K562 (cell line): ENCODE data around the gene PHYKPL. TPM values are rescaled to one million over a fixed set of nuclear protein-coding genes. Genes with fewer than 3 reads are reported as not detected.
A peak's percentile ranks its signal among the peaks of the same experiment; 100 is the strongest.

Experiments
- BRD9 ChIP-seq: fragments of 450-650 bp; IDR thresholded peaks from 2 replicates; pipeline ENCODE4 v1.6.1; 2018; ENCODE audit warnings: low read depth; ENCODE audit not compliant: partially characterized antibody
- CHD1 ChIP-seq: fragments of 200-600 bp; sonication (generic); IDR thresholded peaks from one replicate; pipeline ENCODE4 v1.6.1; 2012; ENCODE audit warnings: mild to moderate bottlenecking, moderate library complexity, low read length, inconsistent platforms
- HDAC2 ChIP-seq: fragments of 450-650 bp; IDR thresholded peaks from 2 replicates; pipeline ENCODE4 v1.6.1; 2016; ENCODE audit warnings: mild to moderate bottlenecking
- HMGXB4 ChIP-seq: sonication (generic); formaldehyde crosslinking; IDR thresholded peaks from 2 replicates; pipeline ENCODE4 v1.8.1; 2023; ENCODE audit warnings: mild to moderate bottlenecking, missing genetic modification reagents
- ZBTB40 ChIP-seq, 2 experiments: fragments of 450-650 bp in 1 of 2; sonication (generic) in 1 of 2; formaldehyde crosslinking in 1 of 2; IDR thresholded peaks; 2 replicates each; pipeline versions ENCODE4 v1.7.1 to v1.9.0; 2016 to 2022; ENCODE audit warnings: inconsistent platforms in 1 of 2, mild to moderate bottlenecking in 1 of 2, missing genetic modification reagents in 1 of 2
- polyA plus RNA-seq, 8 experiments: library from polyadenylated mRNA; depleted of rRNA in 4 of 8; stranded (reverse) in 5 of 8; unstranded in 3 of 8; fragments of >200 nt; fragmentation: Nextera tagmentation in 2 of 8; fragmentation: Illumina TruSeq in 1 of 8; extraction: Ambion mirVana in 2 of 8; extraction: Trizol in 1 of 8; gene quantifications; 2 replicates each; pipeline versions ENCODE4 v1.2.1 to v1.2.3, GENCODE V29; 2011 to 2014; ENCODE audit warnings: inconsistent platforms in 1 of 8, missing spikeins in 1 of 8
- total RNA-seq, 7 experiments: library from RNA; depleted of rRNA in 6 of 7; stranded (reverse); fragments of >200 nt in 6 of 7; fragmentation: Illumina TruSeq in 2 of 7; extraction: Trizol in 2 of 7; gene quantifications; 2 replicates each; pipeline versions ENCODE4 v1.2.1 to v1.2.3, GENCODE V29; 2011 to 2021; ENCODE audit warnings: low replicate concordance in 1 of 7
- TF ChIP-seq, protein P1 (sequence below): fragments of 250-450 bp; sonication (Bioruptor Pico); IDR thresholded peaks from 2 replicates; pipeline ENCODE4 v1.5.1; 2021; ENCODE audit warnings: mild to moderate bottlenecking
- TF ChIP-seq, protein P2 (sequence below): sonication (generic); formaldehyde crosslinking; IDR thresholded peaks from 2 replicates; pipeline ENCODE4 v1.9.0; 2022; ENCODE audit warnings: mild to moderate bottlenecking, missing genetic modification reagents

PHYKPL gene
- total and polyA plus RNA-seq, 9 of the 15 experiments (the other 6 are each of a cell fraction or from before 2014, with no cell fraction given) = 4.7 to 34.7 (median 18.6) TPM

DNA sequence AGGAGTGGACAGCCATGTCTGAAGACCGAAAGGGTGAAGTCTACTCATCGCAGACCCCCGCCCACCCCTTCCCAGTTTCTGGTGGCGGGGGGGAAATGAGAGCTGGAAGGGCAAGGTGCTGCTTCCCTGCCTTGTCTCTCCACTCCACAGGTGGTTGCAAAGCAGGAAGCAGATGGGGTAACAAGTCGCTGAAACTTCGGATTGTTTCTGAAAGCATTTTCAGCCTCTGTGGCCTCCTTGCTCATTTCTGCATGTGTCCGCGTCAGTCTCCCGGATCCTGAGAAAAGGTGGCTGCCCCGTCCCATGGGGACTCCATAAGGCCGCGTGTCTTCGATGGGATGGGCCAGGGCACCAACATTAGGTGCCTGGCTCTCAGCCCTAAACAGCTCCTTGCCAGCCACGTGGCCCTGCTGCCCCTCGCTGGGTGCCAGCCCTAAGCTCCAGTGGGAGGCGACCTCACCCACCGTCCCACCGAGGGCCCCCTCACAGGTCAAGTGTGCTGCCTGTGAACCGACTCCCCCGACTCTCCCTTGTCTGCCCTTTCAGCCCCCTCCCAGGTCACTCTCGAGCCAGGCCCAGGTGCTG, 971 bp downstream of the PHYKPL start (continued):
- TF ChIP-seq ZBTB40 (IDR thresholded peaks at IDR 0.05) = peak; percentile 32; the same call in 1 of the 2 replicates
- no peak for TF ChIP-seq ZBTB40 (CRISPR knock-in tag; IDR thresholded peaks at IDR 0.05)
- TF ChIP-seq, protein P1, sequence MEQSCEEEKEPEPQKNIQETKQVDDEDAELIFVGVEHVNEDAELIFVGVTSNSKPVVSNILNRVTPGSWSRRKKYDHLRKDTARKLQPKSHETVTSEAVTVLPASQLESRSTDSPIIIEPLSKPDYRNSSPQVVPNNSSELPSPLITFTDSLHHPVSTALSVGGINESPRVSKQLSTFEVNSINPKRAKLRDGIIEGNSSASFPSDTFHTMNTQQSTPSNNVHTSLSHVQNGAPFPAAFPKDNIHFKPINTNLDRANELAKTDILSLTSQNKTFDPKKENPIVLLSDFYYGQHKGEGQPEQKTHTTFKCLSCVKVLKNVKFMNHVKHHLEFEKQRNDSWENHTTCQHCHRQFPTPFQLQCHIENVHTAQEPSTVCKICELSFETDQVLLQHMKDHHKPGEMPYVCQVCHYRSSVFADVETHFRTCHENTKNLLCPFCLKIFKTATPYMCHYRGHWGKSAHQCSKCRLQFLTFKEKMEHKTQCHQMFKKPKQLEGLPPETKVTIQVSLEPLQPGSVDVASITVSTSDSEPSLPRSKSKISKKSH = no peak
- peak; percentile 79 for TF ChIP-seq CHD1
- no peak for TF ChIP-seq BRD9
- TF ChIP-seq, protein P2, sequence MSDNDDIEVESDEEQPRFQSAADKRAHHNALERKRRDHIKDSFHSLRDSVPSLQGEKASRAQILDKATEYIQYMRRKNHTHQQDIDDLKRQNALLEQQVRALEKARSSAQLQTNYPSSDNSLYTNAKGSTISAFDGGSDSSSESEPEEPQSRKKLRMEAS = peak; percentile 71
- TF ChIP-seq HMGXB4 (CRISPR knock-in tag) = no peak
- TF ChIP-seq HDAC2 = no peak
